ENCODE measurements around the gene CTNNBIP1.
"Not testable (repeated sequence)": the region's sequence is repeated elsewhere in the genome, so short reads cannot be mapped to it uniquely, and the experiment has no call there.

CTNNBIP1 gene

DNA sequence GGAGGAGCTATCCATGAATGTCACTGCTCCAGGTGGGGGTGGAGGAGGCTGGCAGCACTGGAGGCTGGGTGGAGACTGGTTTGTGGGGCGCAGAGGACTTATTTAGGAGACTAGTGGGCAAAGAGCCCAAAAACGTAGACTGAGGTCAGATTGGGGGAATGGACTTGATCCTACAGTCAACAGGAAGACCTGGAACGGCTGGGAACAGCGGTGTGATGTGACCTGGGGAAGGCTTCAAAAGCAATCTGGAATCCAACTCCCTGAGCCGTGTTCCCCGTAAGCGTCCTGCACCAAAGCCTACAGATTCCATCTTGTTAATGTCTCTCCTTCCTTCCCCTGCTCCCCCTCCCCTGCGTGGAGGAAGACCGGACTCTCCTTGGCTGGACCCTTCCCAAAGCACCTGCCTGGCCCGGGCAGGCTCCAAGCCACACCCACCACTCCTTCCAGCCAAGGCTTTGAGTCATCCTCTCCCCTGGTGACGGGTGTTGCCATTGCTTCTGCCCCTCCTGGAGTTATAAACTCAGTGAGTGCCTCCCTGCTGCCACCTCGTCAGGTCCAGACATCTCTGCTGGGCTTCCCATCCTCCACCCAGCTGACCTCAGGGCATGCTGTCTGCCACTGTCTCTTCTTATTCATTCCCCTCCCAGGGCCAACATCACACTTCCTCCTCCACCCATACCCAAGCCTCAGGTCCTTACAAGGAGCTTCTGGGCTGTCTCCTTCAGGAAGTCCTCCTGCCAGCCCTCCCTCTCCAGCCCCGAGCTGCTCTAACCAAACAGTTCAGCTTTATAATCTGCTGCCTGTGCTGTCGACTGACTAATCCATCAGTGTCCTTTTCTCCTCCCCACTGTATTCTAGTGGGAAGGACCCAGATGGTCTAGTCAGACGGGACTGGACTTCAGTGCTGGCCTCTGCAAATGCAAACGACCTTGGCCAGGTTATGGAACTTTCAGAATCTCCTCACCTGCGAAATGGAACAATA lies 84.7 kb downstream of the CTNNBIP1 start:
- no peak for DNase-seq

DNA sequence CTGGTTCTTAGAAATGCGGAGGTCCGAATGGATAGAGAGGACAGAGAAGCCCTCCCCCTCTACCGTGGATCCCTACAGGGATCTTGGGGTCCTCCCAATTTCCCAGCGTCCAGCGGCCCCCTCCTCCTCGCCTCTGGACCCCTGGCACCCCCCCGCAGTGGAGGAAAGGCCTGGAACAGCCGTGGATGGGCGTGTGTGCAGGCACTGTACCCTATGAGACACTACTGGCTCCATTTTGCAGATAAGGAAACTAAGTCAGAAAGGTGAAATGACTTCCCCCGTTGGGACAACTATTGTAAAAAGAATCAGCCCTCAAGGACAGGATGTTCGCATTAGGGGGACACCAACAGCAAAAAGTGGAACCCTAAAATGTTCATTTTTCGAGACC lies 85.4 kb downstream of the CTNNBIP1 start:
- no peak for DNase-seq

DNA sequence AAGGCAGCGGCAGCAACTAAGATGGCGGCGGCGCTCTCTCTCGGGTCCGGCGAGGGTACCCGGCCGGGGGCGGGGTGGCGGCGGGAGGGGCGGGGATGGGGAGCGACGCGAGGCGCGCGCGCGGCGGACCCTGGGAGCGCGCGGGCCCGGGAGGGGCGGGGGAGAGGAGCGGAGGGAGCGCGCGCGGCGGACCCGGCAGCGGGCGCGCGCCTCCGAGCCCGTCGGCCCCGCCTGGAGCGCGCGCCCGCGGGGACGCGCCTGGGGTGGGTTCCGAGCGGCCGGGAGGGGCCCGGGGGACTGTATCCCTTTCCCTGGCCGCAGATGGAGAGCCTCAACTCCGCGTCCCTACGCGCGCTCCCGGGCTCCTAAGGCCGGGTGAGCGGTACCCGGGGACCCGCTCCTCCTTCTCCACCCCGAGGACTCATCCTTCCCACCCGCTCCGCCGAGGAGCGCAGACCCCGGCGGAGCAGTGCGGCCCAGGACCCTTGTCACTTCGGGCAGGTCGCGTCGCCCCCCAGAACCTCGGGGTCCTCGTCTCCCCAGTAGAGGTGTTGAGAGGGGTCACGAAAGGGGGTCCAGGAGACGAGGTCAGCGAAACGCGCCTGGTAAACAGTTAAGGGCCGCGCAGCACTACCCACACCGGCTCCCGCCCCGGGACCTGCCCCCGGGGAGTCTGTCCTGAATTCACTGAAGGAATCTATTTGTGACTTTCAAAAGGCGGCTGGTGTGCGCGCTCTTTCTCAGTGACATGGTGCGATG lies 85.9 kb downstream of the CTNNBIP1 start, which contains the start of gene CLSTN1:
Gene CLSTN1, minus strand, starts transcription at position 23 of the 759 bp plus-strand sequence. CDS start 232 bp downstream, outside the sequence.
- DNase-seq: no peak

GRCh38 chr1:9823693-9823942 lies 86.5 kb downstream of the CTNNBIP1 start:
- DNase-seq: no peak

DNA sequence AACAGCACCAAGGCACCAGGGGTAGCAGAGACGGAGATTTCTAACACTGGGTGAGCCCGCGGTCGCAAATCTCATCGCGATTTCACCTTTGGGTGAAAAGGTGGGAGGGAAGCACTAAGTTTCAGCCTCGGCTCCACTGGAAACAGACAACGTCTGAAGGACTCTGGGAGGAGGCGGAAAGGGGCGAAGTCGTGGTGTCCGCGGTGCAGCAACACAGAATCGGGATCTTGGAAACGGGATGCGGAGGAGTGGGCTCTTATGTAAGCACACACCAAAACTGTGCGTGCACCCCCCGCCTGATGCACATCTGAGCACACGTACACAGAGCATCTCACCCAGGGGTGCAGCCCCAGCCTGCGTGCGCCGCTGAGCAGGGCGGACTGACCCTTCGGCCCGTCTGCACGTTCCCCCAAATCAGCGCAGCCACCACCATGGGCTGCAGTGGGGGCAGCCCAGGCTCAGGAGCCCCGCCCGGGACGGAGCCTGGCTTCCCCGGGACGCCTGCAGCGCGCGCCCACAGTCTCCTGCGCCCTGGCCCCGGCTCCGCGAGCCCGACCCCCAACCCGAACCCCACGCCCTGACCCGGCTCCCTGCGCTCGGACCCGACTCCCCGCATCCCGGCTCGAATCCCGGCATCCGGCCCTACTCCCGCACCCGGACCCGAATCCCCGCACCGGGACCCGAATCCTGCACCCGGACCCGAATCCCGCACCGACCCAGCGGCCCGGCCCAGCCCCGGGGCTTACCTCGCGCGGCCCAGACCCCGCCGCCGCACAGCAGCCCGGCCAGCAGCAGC lies 87.0 kb downstream of the CTNNBIP1 start:
- no peak for DNase-seq

GRCh38 chr1:9822490-9822889 lies 87.6 kb downstream of the CTNNBIP1 start:
- DNase-seq: no peak

DNA sequence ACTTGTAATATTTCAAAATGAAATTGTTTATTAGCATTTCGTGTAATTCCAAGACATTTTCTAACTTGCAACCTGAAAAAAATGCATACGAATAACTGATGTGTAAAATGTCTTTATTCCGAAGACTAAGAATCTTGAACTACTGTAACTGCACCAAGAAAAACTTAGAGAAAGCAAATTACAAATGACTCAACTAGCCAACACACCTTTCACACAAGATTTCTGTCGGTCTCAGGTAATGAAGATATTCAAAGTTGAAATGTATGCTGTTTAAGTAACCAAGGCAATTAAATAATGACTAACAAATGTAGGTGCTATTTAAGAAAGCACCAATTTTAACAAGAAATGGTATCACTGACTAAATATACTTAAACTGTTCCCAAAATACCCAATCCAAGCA lies 88.4 kb downstream of the CTNNBIP1 start:
- no peak for DNase-seq

GRCh38 chr1:9820521-9820920 lies 89.5 kb downstream of the CTNNBIP1 start:
- no peak for DNase-seq

- DNase-seq: no peak
Observed at GRCh38 chr1:9817734-9818133, 92.3 kb downstream of the CTNNBIP1 start.

- DNase-seq: no peak
Observed at GRCh38 chr1:9816199-9816598, 93.9 kb downstream of the CTNNBIP1 start.

GRCh38 chr1:9815150-9815549 lies 94.9 kb downstream of the CTNNBIP1 start:
- DNase-seq: no peak

GRCh38 chr1:9814619-9815018 lies 95.5 kb downstream of the CTNNBIP1 start:
- DNase-seq: no peak

DNA sequence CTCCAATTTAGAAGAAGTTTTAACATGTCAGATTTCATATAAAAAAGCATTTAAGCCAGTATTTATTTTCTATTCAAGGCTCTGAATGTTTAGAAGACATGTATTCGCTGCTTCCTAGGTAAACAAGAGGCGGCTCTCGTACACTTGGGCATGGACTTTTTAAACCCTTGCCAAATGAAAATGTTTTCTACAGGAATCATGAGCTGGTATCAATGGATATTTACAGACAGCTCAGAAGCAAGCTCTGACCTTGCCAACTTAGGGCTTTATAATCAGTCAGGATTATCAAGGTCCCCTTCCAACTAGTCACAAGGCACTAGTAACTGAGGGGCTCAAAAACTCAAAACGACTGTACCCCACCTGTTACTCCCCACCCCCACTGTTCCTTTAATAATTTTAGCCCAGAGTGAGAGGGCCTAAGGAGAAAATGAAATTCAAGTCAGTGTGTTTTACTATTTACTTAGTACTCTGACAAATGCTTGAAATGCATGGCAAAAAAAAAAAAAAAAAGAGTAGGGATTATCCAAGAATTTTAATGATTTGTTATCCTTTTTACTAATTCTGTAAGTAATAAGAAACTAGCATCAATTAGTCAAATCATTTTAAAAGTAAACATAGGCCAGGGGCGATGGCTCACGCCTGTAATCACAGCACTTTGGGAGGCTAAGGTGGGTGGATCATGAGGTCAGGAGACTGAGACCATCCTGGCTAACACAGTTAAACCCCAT lies 98.7 kb downstream of the CTNNBIP1 start:
- DNase-seq: no peak

GRCh38 chr1:9809100-9809510 lies 101.0 kb downstream of the CTNNBIP1 start:
- DNase-seq: no peak

DNA sequence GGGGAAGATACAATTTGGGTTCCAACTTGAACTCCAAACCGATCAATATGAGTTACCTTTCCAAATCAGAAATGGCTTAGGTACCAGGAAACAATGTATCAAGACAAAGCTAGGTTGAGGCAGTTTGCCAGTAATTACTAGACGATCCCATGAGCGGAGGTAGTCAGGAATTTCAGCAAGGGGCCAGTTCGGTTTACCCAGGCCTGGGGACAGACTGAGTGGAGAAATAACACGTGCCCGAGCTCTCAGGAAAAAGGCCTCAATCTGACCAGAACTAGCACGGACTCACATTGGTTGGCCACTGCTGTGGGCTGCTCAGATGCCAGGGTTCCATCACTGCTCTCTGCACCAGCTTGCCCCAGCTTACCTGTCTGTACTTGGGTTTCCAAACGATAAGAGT lies 101.6 kb downstream of the CTNNBIP1 start:
- no peak for DNase-seq

DNA sequence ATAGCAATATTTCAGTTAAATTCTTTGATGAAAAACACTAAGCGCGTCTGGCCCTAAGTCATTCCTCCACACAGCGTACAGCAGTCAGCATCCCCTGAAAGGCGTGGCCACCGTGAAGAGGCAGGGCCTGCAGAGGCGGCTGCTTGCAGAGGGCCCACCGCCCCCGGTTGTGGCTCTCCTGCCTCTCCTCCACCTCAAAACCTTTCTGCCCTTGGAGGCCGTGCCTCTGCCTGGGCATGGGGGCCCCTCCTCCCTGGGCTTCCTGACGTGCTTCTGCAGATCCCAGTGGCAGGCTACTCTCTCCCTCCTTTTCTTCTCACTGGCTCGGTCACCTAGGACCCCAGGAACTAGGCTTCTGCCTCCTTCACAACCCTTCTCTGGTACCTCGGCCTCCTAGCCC lies 102.5 kb downstream of the CTNNBIP1 start:
- DNase-seq: no peak

DNA sequence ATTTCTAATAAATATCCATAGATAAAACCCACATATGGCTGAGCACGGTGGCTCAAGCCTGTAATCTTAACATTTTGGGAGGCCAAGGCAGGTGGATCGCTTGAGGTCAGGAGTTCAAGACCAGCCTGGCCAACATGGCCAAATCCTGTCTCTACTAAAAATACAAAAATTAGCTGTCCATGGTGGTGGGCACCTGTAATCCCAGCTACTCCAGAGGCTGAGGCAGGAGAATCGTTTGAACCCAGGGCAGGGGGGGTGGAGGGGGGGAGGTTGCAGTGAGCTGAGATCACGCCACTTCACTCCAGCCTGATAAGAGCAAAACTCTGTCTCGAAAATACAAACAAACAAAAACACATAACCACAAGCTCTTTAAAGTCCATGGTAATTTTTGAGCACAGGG lies 104.1 kb downstream of the CTNNBIP1 start:
- DNase-seq: not testable (repeated sequence)

GRCh38 chr1:9805006-9805508 lies 105.0 kb downstream of the CTNNBIP1 start:
- no peak for DNase-seq

DNA sequence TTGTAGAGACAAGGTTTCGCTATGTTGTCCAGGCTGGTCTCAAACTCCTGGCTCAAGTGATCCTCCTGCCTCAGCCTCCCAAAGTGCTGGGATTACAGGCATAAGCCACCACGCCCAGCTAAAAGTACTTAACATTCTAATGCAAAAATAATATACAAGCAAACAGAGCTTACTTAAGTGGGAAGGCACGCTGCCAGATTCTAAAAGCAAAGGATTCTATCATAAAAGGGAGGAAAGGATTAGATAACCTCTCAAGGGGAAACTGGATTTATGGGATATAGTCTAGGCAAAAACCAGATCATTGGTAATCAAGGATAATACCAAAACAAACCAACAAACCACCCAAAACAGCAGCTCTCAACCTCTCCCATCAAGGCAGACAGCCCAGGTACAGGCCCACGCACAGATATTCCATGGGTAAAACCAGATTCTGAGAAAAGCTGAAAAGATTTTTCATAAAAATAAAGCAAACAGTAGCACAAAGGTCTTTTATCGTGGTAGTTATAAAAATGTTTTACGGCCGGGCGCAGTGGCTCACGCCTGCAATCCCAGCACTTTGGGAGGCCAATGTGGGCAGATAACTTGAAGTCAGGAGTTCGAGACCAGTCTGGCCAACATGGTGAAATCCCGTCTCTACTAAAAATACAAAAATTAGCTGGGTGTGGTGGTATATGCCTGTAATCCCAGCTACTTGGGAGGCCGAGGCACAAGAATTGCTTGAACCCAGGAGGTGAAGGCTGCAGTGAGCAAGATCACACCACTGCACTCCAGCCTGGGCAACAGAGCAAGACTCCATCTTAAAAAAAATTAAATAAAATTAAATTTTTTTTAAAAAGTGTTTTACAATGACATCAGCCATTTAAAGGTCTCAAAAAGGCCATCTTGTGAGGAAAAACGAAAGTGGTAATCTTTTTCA lies 106.8 kb downstream of the CTNNBIP1 start:
- DNase-seq: not testable (repeated sequence)

GRCh38 chr1:9801909-9802308 lies 108.2 kb downstream of the CTNNBIP1 start:
- no peak for DNase-seq

Data from NCI-H1436 treated with DMSO at 0.1 percent for 48 hours (cell line).